ENCODE data around the gene WDR48.
A peak's percentile ranks its signal among the peaks of the same experiment; 100 is the strongest.

The WDR48 gene

GRCh38 chr3:39106281-39106811, 54.5 kb downstream of the WDR48 start:
- DNase-seq (ENCODE audit: extremely low read depth, low read depth) = no peak
- TF ChIP-seq, protein P1, sequence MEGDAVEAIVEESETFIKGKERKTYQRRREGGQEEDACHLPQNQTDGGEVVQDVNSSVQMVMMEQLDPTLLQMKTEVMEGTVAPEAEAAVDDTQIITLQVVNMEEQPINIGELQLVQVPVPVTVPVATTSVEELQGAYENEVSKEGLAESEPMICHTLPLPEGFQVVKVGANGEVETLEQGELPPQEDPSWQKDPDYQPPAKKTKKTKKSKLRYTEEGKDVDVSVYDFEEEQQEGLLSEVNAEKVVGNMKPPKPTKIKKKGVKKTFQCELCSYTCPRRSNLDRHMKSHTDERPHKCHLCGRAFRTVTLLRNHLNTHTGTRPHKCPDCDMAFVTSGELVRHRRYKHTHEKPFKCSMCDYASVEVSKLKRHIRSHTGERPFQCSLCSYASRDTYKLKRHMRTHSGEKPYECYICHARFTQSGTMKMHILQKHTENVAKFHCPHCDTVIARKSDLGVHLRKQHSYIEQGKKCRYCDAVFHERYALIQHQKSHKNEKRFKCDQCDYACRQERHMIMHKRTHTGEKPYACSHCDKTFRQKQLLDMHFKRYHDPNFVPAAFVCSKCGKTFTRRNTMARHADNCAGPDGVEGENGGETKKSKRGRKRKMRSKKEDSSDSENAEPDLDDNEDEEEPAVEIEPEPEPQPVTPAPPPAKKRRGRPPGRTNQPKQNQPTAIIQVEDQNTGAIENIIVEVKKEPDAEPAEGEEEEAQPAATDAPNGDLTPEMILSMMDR (IDR thresholded peaks at IDR 0.05; ENCODE audit: low read depth, low read length) = no peak

DNA sequence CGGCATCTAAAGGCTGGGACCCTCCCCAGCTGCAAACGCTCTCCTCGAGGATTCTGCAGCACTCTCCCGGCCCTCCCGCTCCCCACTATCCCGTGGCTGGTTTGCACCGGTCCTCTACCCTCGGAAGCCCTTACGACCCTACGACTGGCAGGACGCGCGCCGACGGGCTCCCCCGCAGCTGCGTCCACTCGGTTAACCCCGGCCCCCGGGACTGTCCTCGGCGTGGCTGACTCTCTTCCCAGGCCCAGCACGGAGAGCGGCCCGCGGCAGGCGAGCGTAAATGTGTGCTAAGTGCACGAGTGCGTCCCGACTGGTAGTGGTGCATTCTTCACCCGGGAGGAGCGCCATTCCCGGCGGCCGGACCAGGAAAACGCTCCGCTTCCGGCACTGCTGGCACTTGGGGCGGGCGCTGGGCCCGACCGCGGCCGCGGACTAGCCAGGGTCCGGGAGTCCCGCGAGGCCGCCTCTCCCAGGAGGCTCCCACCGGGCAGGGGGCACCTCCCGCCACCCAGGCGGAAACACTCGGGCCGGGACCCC, 55.1 kb downstream of the WDR48 start:
- no peak for DNase-seq (ENCODE audit: extremely low read depth, low read depth)

DNA sequence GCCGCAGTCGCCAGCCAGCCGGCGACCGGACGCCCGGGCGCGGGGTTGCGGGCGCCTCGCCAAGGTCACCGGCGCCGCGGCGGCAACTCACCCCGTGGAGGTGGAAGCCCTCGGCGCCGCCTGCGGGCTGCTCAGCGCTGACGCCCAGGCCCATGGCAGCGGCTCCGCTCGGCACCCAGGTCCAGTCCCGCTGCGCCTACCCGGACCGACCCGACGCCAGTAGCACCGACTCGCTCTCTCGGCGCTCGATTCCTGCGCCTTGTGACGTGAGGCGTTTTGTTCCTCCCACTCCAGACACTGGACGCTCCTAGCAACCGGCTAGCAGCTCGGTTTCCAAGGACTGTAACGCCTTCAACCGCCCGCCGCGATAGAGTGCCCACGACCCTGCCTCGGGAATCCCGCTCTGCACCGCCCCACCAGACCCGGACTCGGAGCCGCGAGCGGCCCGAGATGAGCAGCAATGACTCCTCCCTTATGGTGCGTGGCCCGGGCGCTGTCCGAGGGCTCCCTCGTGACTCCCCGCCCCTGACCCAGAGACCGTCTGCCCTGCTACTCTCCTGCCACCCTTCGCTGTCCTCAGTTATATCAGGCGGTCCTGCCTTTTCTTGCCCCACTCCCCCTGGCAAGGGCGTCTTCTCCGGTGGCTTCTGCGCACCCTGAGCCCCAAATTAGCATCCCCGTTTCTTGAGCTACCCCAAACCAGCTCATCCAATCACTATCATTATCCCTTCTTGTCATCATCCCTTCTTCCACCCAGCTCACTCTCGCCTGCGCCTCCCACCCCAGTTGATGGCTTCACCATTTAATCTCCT, 55.8 kb downstream of the WDR48 start, which contains the start of the genes GORASP1 and TTC21A:
TSS of gene GORASP1 (minus strand) at position 240 of the 812 bp plus-strand sequence. CDS start at position 154, 86 bp downstream.
TSS of gene TTC21A (plus strand) at position 293 of the 812 bp plus-strand sequence. CDS start at position 451, 158 bp downstream.
- DNase-seq (ENCODE audit: extremely low read depth, low read depth) = peak; percentile 63
- TF ChIP-seq, protein P1 (IDR thresholded peaks at IDR 0.05; ENCODE audit: low read depth, low read length) = no peak; the same call in 1 of the 2 replicates

More for the DNA sequence above, 55.1 kb downstream of the WDR48 start:
- TF ChIP-seq, protein P1 (IDR thresholded peaks at IDR 0.05; ENCODE audit: low read depth, low read length) = no peak

GRCh38 chr3:39108200-39108710, 56.4 kb downstream of the WDR48 start:
- DNase-seq (ENCODE audit: extremely low read depth, low read depth) = no peak

GRCh38 chr3:39109086-39109485, 57.3 kb downstream of the WDR48 start:
- TF ChIP-seq, protein P1 (IDR thresholded peaks at IDR 0.05; ENCODE audit: low read depth, low read length) = no peak
- no peak for DNase-seq (ENCODE audit: extremely low read depth, low read depth)

More at GRCh38 chr3:39108200-39108710, 56.4 kb downstream of the WDR48 start:
- TF ChIP-seq, protein P1 (IDR thresholded peaks at IDR 0.05; ENCODE audit: low read depth, low read length) = no peak

- no peak for DNase-seq (ENCODE audit: extremely low read depth, low read depth)
- TF ChIP-seq, protein P1 (IDR thresholded peaks at IDR 0.05; ENCODE audit: low read depth, low read length) = no peak
Observed at GRCh38 chr3:39110041-39110639, 58.3 kb downstream of the WDR48 start.

Data from AG09319 (cell line).